HCT116 (cell line): Measurements from ENCODE around the gene SLC6A17.

Experiments
- EZH2 ChIP-seq: fragments of 200-600 bp; sonication (generic); IDR thresholded peaks from 2 replicates; pipeline ENCODE4 v1.6.1; 2017; ENCODE audit warnings: antibody characterized with exemption, mixed run types
- FOSL1 ChIP-seq: IDR thresholded peaks from 2 replicates; pipeline ENCODE4 v1.6.1; 2012; ENCODE audit warnings: low read depth
- POLR2A ChIP-seq: IDR thresholded peaks from 2 replicates; pipeline ENCODE4 v1.7.0; 2011; ENCODE audit warnings: borderline replicate concordance; ENCODE audit not compliant: insufficient read depth, insufficient read length; ENCODE audit errors: extremely low read depth
- POLR2AphosphoS5 ChIP-seq: IDR thresholded peaks from 2 replicates; pipeline ENCODE4 v1.6.1; 2011; ENCODE audit warnings: mild to moderate bottlenecking, low read depth, low read length, moderate library complexity
- RAD21 ChIP-seq: IDR thresholded peaks from 2 replicates; pipeline ENCODE4 v1.6.1; 2012; ENCODE audit warnings: low read depth, mild to moderate bottlenecking
- TF ChIP-seq, protein P1 (sequence below), 3 experiments: fragments of 200-600 bp in 1 of 3; sonication (generic) in 1 of 3; IDR thresholded peaks in 2 of 3; conservative IDR thresholded peaks in 1 of 3; 2 replicates each; pipeline ENCODE4 v1.5.1; 2012 to 2017; ENCODE audit warnings: low read depth in 2 of 3, low read length in 2 of 3, antibody characterized with exemption in 1 of 3, borderline replicate concordance in 1 of 3, control low read depth in 1 of 3, mild to moderate bottlenecking in 1 of 3, mixed read lengths in 1 of 3, mixed run types in 1 of 3, moderate library complexity in 1 of 3; ENCODE audit not compliant: insufficient read depth in 1 of 3
- TF ChIP-seq, protein P2 (sequence below): IDR thresholded peaks from 2 replicates; pipeline ENCODE4 v1.6.1; 2012; ENCODE audit warnings: low read depth

DNA sequence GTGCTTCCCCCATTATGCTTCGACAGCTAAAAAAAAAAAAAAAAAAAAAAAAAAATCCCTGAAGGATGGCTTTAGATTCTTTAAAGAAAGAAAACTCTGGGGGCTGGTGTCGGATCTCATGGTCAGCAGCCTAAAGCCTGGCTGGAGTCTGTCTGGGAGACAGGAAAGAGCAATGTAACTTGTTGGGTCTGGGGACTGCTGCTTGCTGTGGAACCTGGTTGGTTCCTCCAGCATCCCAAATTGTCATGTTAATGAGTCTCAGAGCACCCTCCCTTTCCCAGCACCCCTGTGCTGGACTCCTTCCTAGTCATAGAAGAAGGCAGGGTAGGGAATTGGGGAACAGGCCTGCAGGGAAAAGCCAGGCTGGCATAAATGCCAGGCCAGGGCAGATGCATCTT lies 62.8 kb downstream of the SLC6A17 start:
- TF ChIP-seq, protein P1, sequence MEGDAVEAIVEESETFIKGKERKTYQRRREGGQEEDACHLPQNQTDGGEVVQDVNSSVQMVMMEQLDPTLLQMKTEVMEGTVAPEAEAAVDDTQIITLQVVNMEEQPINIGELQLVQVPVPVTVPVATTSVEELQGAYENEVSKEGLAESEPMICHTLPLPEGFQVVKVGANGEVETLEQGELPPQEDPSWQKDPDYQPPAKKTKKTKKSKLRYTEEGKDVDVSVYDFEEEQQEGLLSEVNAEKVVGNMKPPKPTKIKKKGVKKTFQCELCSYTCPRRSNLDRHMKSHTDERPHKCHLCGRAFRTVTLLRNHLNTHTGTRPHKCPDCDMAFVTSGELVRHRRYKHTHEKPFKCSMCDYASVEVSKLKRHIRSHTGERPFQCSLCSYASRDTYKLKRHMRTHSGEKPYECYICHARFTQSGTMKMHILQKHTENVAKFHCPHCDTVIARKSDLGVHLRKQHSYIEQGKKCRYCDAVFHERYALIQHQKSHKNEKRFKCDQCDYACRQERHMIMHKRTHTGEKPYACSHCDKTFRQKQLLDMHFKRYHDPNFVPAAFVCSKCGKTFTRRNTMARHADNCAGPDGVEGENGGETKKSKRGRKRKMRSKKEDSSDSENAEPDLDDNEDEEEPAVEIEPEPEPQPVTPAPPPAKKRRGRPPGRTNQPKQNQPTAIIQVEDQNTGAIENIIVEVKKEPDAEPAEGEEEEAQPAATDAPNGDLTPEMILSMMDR (IDR thresholded peaks at IDR 0.05 in 2 of 3, conservative IDR thresholded peaks at IDR 0.05 in 1 of 3; ENCODE audit: borderline replicate concordance in 1 of 3, insufficient read depth in 1 of 3, low read depth in 2 of 3, low read length in 2 of 3), result no peak
- TF ChIP-seq POLR2A (no peak), FOSL1 (no peak), RAD21 (no peak), EZH2 (no peak), POLR2AphosphoS5 (no peak)
- TF ChIP-seq, protein P2, sequence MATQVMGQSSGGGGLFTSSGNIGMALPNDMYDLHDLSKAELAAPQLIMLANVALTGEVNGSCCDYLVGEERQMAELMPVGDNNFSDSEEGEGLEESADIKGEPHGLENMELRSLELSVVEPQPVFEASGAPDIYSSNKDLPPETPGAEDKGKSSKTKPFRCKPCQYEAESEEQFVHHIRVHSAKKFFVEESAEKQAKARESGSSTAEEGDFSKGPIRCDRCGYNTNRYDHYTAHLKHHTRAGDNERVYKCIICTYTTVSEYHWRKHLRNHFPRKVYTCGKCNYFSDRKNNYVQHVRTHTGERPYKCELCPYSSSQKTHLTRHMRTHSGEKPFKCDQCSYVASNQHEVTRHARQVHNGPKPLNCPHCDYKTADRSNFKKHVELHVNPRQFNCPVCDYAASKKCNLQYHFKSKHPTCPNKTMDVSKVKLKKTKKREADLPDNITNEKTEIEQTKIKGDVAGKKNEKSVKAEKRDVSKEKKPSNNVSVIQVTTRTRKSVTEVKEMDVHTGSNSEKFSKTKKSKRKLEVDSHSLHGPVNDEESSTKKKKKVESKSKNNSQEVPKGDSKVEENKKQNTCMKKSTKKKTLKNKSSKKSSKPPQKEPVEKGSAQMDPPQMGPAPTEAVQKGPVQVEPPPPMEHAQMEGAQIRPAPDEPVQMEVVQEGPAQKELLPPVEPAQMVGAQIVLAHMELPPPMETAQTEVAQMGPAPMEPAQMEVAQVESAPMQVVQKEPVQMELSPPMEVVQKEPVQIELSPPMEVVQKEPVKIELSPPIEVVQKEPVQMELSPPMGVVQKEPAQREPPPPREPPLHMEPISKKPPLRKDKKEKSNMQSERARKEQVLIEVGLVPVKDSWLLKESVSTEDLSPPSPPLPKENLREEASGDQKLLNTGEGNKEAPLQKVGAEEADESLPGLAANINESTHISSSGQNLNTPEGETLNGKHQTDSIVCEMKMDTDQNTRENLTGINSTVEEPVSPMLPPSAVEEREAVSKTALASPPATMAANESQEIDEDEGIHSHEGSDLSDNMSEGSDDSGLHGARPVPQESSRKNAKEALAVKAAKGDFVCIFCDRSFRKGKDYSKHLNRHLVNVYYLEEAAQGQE, result no peak
